GM13977 (cell line): Measurements from ENCODE around the gene TOP2A.
A peak's percentile ranks its signal among the peaks of the same experiment; 100 is the strongest.

ENCODE experiments used
- DNase-seq: peaks from one replicate; pipeline ENCODE4 v3.0.0; 2012; ENCODE audit warnings: low spot score
- in situ Hi-C: fragments of 300-500 bp; cut with MboI; formaldehyde crosslinking; loops from one replicate; pipeline ENCODE4 v1.12.0; 2022; ENCODE audit warnings: low sequenced_read_pairs, low pct_unique_long_range_greater_than_20kb, mixed read lengths, inconsistent platforms; ENCODE audit not compliant: unreplicated experiment
- TF ChIP-seq, protein P1 (sequence below): IDR thresholded peaks from 2 replicates; pipeline ENCODE4 v1.5.1; 2012; ENCODE audit warnings: mild to moderate bottlenecking, control low read depth; ENCODE audit not compliant: insufficient read depth; ENCODE audit errors: extremely low read depth, missing control alignments

The TOP2A gene

DNA sequence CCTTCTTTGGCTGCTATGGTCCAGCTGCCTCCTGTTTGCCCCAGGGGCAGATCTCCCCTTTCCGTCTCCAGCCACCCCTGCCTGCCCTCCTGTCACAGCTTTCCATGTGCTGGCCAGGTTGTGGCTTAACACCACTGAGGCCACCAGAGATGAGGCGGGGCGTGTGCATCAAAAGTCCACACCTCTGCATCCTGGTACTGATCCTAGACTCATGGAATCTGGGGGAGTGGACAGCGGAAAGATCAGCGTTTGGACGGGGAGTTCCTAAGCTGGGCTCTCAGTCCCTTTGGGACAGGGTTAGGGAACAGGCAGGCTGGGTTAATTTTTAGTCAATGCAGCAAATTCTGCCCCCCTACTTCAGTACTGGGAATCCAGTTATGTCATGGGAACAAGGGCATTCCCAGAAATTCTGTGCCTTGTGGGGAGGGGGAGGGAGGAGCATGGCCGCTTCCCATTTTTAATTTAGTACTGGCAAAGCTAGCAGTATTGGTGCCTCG lies 29.5 kb upstream of the TOP2A start:
- TF ChIP-seq, protein P1, sequence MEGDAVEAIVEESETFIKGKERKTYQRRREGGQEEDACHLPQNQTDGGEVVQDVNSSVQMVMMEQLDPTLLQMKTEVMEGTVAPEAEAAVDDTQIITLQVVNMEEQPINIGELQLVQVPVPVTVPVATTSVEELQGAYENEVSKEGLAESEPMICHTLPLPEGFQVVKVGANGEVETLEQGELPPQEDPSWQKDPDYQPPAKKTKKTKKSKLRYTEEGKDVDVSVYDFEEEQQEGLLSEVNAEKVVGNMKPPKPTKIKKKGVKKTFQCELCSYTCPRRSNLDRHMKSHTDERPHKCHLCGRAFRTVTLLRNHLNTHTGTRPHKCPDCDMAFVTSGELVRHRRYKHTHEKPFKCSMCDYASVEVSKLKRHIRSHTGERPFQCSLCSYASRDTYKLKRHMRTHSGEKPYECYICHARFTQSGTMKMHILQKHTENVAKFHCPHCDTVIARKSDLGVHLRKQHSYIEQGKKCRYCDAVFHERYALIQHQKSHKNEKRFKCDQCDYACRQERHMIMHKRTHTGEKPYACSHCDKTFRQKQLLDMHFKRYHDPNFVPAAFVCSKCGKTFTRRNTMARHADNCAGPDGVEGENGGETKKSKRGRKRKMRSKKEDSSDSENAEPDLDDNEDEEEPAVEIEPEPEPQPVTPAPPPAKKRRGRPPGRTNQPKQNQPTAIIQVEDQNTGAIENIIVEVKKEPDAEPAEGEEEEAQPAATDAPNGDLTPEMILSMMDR: no peak
- in situ Hi-C loops: no loop called here
- no peak for DNase-seq

DNA sequence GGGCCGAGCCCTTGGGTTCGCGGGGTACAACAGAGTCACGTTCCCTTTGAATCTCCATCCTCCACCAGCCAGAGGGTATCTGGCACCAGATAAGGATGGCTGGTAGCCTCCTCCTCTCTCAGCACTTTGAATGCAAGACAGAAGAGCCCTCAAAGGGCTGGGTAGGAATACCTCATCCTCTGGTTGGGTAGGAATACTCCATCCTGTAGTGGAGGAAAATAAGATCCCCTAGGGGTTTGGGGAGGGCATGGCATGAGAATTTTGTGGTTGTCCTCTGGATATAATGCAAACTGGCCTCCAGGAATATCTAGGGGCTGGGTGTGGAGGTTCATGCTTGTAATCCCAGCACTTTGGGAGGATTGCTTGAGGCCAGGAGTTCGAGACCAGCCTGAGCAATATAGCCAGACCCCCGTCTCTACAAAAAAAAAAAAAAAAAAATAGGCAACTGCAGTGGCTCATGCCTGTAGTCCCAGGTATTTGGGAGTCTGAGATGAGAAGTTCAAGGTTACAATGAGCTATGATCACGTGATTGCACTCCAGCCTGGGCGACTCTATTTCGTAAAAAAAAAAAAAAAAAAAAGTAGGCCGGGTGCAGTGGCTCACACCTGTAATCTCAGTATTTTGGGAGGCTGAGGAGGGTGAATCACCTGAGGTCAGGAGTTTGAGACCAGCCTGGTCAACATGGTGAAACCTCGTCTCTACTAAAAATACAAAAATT lies 28.2 kb upstream of the TOP2A start:
- in situ Hi-C loops: no loop called here
- TF ChIP-seq, protein P1: no peak
- DNase-seq: no peak

DNA sequence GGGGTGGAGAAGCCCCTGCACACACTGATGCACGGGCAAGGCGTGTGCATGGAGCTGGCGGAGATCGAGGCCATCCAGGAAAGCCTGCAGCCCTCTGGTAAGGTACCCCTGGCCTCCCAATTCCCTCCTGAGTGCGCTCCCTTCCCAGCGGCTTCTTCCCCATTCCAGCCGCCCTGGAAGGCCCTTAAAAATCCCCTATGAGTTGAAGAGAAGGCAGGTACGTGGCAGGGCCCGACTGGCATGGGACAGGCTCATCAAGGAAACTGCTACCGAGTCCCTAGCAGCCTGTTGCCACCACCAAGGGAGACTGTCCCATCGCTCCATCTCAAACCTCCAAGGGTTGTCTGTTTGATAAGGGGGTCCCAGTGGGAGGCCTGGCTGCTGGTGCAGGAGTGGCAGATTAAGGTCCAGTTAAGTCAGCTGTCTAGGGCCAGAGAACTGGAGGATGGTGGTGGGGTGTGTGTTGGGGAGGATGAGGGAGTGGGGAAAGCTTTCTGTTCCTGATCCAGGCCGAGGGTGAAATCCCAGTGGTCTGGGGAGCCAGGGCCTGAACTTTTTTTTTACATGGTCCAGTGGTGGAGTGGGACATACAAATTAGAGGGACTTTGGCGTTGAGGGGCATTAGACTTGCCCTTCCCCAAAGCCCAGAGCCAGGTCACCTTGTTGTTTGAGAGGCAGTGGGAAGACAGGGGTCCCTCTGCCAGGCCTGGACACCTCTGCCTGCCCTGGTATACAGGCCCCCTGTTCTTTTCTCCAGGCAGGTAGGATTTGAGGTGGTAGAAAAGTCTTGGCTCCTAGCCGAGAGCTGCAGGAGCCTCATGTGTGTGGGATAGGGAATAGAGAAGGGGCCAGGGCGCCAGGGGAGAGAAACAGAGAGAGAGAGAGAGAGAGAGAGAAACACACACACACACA lies 26.5 kb upstream of the TOP2A start:
- in situ Hi-C loops: no loop called here
- TF ChIP-seq, protein P1: peak; percentile 2
- DNase-seq: no peak

DNA sequence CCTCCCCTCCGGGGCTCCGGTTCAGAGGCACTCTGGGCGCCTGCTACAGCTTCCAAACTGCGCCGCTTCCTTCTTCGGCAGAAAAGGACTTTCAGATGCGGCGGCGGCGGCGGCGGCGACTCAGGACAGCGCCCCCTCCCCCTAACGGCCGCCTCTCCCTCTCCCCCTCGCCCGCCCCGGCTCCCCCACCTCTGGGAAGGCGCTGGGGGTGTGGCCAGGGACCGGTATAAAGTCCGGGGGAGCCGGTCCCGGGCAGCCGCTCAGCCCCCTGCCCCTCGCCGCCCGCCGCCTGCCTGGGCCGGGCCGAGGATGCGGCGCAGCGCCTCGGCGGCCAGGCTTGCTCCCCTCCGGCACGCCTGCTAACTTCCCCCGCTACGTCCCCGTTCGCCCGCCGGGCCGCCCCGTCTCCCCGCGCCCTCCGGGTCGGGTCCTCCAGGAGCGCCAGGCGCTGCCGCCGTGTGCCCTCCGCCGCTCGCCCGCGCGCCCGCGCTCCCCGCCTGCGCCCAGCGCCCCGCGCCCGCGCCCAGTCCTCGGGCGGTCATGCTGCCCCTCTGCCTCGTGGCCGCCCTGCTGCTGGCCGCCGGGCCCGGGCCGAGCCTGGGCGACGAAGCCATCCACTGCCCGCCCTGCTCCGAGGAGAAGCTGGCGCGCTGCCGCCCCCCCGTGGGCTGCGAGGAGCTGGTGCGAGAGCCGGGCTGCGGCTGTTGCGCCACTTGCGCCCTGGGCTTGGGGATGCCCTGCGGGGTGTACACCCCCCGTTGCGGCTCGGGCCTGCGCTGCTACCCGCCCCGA lies 25.7 kb upstream of the TOP2A start, which contains the start of gene IGFBP4:
IGFBP4 (plus strand) TSS at position 255 of the 792 bp plus-strand sequence; CDS start at position 541, 286 bp downstream.
- in situ Hi-C loops: no loop called here
- TF ChIP-seq, protein P1: peak; percentile 79
- peak; percentile 86 for DNase-seq

DNA sequence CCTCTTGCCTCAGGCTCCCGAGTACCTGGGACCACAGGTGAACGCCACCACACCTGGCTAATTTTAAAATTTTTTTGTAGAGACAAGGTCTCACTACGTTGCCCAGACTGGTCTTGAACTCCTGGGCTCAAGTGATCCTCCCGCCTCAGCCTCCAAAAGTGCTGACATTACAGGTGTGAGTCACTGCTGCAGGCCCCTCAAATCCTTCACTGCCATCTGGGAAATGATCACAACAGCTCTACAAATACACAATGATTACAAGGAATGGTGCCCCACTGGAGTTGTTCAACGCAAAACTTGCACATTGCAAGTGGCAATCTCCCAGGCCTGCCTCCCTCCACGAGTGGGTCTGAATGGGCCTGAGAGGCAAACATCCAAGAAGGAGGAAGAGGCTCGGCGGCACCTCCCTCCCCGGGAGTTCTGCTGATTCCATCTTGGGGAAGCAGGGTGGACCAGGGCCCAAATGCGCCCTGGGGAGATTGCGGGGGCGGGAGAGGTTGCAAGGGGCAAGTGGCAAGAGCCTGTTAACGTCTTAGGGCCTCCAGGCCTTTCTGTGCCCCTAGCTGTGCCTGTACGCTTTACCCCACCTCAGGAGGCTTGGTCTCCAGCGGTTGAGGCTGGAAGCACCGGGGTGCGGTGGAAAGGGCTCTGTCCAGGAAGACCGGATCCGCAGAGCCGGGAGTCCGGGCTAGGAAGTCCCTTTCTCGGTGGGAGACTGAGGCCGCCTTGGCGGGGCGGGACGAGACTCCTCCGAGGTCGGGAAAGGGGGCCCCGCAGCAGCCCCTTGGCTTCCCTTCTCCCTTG lies 24.9 kb upstream of the TOP2A start:
- no peak for DNase-seq
- in situ Hi-C loops: no loop called here
- TF ChIP-seq, protein P1: no peak
